T-helper 1 cell (primary cell): ENCODE data around the gene SEPTIN6.

ENCODE experiments used
- DNase-seq, 5 donors: peaks; one replicate each; pipeline ENCODE4 v3.0.0-alpha.2; 2012 to 2020
- total RNA-seq, 4 donors: gene quantifications; one replicate each; lab custom pipeline; 2026; lab: John Stamatoyannopoulos, UW

SEPTIN6 gene
- 223 to 279 (median 273) reads per million in 4 donors for total RNA-seq

GRCh38 chrX:119693040-119693995 lies at the start of gene SEPTIN6:
TSS of gene SEPTIN6 (minus strand) at chrX:119693168. CDS start at chrX:119693105, 63 bp downstream.
- DNase-seq: peak; percentile 70 to 93 (median 75)

GRCh38 chrX:119738742-119739141 lies 45.8 kb upstream of the SEPTIN6 start:
- no peak for DNase-seq

- no peak for DNase-seq
Observed at GRCh38 chrX:119736206-119736764, 43.3 kb upstream of the SEPTIN6 start.

- no peak for DNase-seq
Observed at GRCh38 chrX:119735467-119735866, 42.5 kb upstream of the SEPTIN6 start.

- DNase-seq: no peak
Observed at GRCh38 chrX:119734897-119735339, 42.0 kb upstream of the SEPTIN6 start.

- peak; percentile 19 to 71 (median 41) for DNase-seq
Observed at GRCh38 chrX:119729408-119730201, 36.6 kb upstream of the SEPTIN6 start.

- no peak for DNase-seq
Observed at GRCh38 chrX:119728487-119728886, 35.5 kb upstream of the SEPTIN6 start.

- peak in 1 of 5 donors; percentile 59 for DNase-seq
Observed at GRCh38 chrX:119726900-119727555, 34.1 kb upstream of the SEPTIN6 start.

GRCh38 chrX:119721926-119722325 lies 29.0 kb upstream of the SEPTIN6 start:
- no peak for DNase-seq

GRCh38 chrX:119721487-119721886 lies 28.5 kb upstream of the SEPTIN6 start:
- no peak for DNase-seq

- DNase-seq: no peak
Observed at GRCh38 chrX:119709630-119710029, 16.7 kb upstream of the SEPTIN6 start.

GRCh38 chrX:119708936-119709335 lies 16.0 kb upstream of the SEPTIN6 start:
- no peak for DNase-seq

GRCh38 chrX:119706616-119707015 lies 13.6 kb upstream of the SEPTIN6 start:
- peak in 1 of 5 donors; percentile 78 for DNase-seq

- peak in 1 of 5 donors; percentile 62 for DNase-seq
Observed at GRCh38 chrX:119698845-119699244, 5.9 kb upstream of the SEPTIN6 start.

- no peak for DNase-seq
Observed at GRCh38 chrX:119696251-119696890, 3.4 kb upstream of the SEPTIN6 start.

GRCh38 chrX:119695535-119696050 lies 2.6 kb upstream of the SEPTIN6 start:
- DNase-seq: no peak

GRCh38 chrX:119694601-119695534 lies 1.9 kb upstream of the SEPTIN6 start:
- no peak for DNase-seq

GRCh38 chrX:119693996-119694451 lies 1.1 kb upstream of the SEPTIN6 start:
- DNase-seq: no peak

GRCh38 chrX:119692191-119693039 lies 553 bp downstream of the SEPTIN6 start:
- DNase-seq: peak in 4 of 5 donors; percentile 47 to 76 (median 59)
